K562 (cell line): ENCODE results near the gene MOXD1.

Experiments
- JUND ChIP-seq, 2 experiments: IDR thresholded peaks; 2 replicates in 1 of 2; 3 replicates in 1 of 2; pipeline ENCODE4 v1.6.1; 2011; ENCODE audit warnings: borderline replicate concordance in 2 of 2, low read depth in 2 of 2, low read length in 2 of 2, improper control_type of control experiment in 1 of 2, missing biosample characterization in 1 of 2, missing genetic modification characterization in 1 of 2, missing genetic modification reagents in 1 of 2
- POLR2A ChIP-seq: fragments of 450-650 bp; conservative IDR thresholded peaks from 2 replicates; pipeline ENCODE4 v1.6.1; 2016
- POLR2AphosphoS5 ChIP-seq: IDR thresholded peaks from 2 replicates; pipeline ENCODE4 v1.6.1; 2011; ENCODE audit warnings: mild to moderate bottlenecking, low read depth, low read length, moderate library complexity; ENCODE audit not compliant: control insufficient read depth, insufficient read depth
- SIX5 ChIP-seq, 2 experiments: IDR thresholded peaks; 2 replicates each; pipeline ENCODE4 v1.6.1; 2011; ENCODE audit warnings: low read length in 2 of 2, borderline replicate concordance in 1 of 2, low read depth in 1 of 2, mild to moderate bottlenecking in 1 of 2, moderate library complexity in 1 of 2; ENCODE audit not compliant: insufficient read depth in 1 of 2
- ZNF354B ChIP-seq: fragments of 250-450 bp; sonication (Bioruptor Pico); IDR thresholded peaks from 2 replicates; pipeline ENCODE4 v1.4.0; 2020
- ZNF699 ChIP-seq: fragments of 250-450 bp; sonication (Bioruptor Pico); IDR thresholded peaks from 2 replicates; pipeline ENCODE4 v1.8.0; 2021; ENCODE audit warnings: mild to moderate bottlenecking, moderate library complexity; ENCODE audit not compliant: insufficient replicate concordance

DNA sequence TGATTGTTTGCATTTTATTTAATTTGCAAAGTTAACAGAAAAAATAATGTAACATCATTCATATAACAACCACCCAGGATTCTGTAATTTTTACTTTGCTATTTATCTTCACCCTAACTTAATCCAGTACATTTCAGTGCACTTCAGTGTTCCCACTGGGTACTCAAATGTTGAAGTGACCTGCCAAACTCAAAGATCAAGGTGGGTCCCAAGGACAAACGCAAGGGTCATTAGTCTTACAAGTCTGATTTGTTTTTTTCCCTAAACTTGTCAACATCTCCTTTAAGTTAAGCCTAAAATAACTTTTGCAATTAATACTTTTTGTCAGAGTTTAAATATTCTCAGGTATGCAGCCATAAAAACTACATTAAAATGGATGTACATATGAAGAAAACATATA, 53.0 kb downstream of the MOXD1 start:
- TF ChIP-seq POLR2A, result no peak
- TF ChIP-seq ZNF354B (CRISPR knock-in tag), result no peak
- no peak for TF ChIP-seq SIX5 (IDR thresholded peaks at IDR 0.05; ENCODE audit: borderline replicate concordance in 1 of 2, insufficient read depth in 1 of 2, low read depth in 1 of 2, low read length in 2 of 2)
- TF ChIP-seq JUND (IDR thresholded peaks at IDR 0.05; ENCODE audit: borderline replicate concordance, low read depth, low read length), result no peak
- TF ChIP-seq JUND (tag; IDR thresholded peaks at IDR 0.05; ENCODE audit: borderline replicate concordance, low read depth, low read length), result no peak
- TF ChIP-seq POLR2AphosphoS5, result no peak
- no peak for TF ChIP-seq ZNF699 (CRISPR knock-in tag)
